Measurements from ENCODE around the gene TNFAIP2. TPM values are rescaled to one million over a fixed set of nuclear protein-coding genes. Genes with fewer than 3 reads are reported as not detected.

Gene TNFAIP2
- total and polyA plus RNA-seq, 2 donors (not counting 3 experiments of a cell fraction or from before 2014, with no cell fraction given) = 31.6 to 42.7 TPM

DNA sequence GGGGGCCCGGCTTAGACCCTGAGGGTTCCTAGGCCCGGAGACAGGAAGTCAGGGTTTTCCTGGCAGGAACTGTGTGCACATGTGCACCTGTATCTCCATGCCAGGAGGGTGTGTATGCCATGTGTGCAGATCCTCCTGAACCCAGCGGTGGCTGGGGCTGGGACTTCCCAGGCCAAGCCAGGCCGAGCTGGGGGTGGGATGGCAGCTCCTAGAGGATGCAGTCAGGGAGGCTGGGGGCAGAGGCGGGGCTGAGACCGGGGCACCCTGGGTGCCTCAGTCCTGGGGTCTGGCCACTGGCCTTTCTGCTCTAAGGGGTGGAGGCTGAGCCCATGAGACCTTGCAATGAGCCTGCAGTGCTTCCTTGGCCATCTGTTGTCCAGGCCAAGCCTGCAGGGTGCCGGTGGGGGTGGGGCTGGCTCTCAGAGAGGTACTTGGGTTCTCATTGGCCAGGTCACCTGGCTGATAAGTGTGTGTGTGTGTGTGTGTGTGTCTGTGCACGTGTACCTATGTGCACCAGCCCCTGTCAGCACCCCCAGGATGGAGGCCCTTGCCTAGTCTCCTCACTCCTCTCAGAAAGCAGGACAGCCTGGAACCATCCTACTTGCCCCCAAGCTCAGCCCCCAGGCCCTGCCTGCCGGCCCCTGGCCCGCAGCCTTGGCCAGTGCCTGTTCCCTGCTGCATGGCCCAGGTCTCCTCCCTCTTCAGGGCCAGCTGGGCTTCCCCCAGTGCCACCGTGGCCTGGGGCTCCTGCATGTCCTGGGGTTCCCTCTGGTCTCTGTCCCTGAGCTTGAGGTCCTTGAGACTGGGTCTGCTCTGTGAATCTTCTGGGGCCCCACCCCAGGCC lies 10.6 kb upstream of the TNFAIP2 start:
- Histone ChIP-seq H4K20me1 (replicated peaks; ENCODE audit: control insufficient read depth, extremely low read depth, insufficient read depth, low read length) (no peaks in the 10 kb centered on the region), H3K9me1 (replicated peaks; ENCODE audit: control insufficient read depth, extremely low read depth, insufficient read depth, low read length) (no peaks in the 10 kb centered on the region), H3K36me3 (ENCODE audit: control insufficient read depth in 2 of 2, extremely low read depth in 1 of 2, insufficient read depth in 2 of 2, low read length in 2 of 2) (no peaks in the 10 kb centered on the region), H3K79me2 (ENCODE audit: control insufficient read depth, insufficient read depth, low read length) (no peaks in the 10 kb centered on the region), H3K4me2 (ENCODE audit: insufficient read depth, low read length) (no peak overlapping the region), H3K27ac (ENCODE audit: insufficient read depth, low read depth, low read length) (no peak overlapping the region), H3K27me3 (ENCODE audit: control insufficient read depth in 2 of 2, insufficient read depth in 2 of 2, low read length in 2 of 2) (no peaks in the 10 kb centered on the region), H3K4me1 (ENCODE audit: control insufficient read depth, extremely low read depth, insufficient read depth, low read length) (peaks cover 6% of the 10 kb centered on the region), H3K9ac (replicated peaks; ENCODE audit: extremely low read depth, insufficient read depth, low read length) (no peak overlapping the region), H3K4me3 (replicated peaks in 1 of 3; ENCODE audit: insufficient read depth in 1 of 3, low read depth in 1 of 3, low read length in 3 of 3) (no peak overlapping the region), H2AFZ (ENCODE audit: low read depth, low read length) (no peak overlapping the region), H3K9me3 (replicated peaks; ENCODE audit: control insufficient read depth, insufficient read depth, low read length) (no peaks in the 10 kb centered on the region)
- dilution Hi-C loops (cut with MboI; ENCODE audit: extremely low pct_ligation_motif_present, low sequenced_read_pairs) = no loop called here
- no peak for TF ChIP-seq MYC (IDR thresholded peaks at IDR 0.05; ENCODE audit: low read depth, low read length)
- TF ChIP-seq EZH2 (IDR thresholded peaks at IDR 0.05; ENCODE audit: borderline replicate concordance, low read depth, low read length, severe bottlenecking) = no peak
- no peak for TF ChIP-seq POLR2A (IDR thresholded peaks at IDR 0.05; ENCODE audit: low read depth, low read length)
- TF ChIP-seq FOS (IDR thresholded peaks at IDR 0.05; ENCODE audit: borderline replicate concordance, insufficient read depth, low read length) = no peak
- TF ChIP-seq, protein P1, sequence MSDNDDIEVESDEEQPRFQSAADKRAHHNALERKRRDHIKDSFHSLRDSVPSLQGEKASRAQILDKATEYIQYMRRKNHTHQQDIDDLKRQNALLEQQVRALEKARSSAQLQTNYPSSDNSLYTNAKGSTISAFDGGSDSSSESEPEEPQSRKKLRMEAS (IDR thresholded peaks at IDR 0.05; ENCODE audit: insufficient read depth, insufficient read length) = no peak
- no peak for TF ChIP-seq JUN (IDR thresholded peaks at IDR 0.05; ENCODE audit: borderline replicate concordance, insufficient read depth, insufficient read length, low read depth)
- POLR2A ChIA-PET = no interaction called here
- intact Hi-C loops (cut with micrococcal nuclease) = no loop called here
- no TSS peak for BruUV-seq (replicated peaks)
- no peak for FAIRE-seq
- CTCF ChIA-PET = interaction anchor here (1.0 to 1.9 kb wide), 2 partner anchors 8 to 14 kb away, joined by 4 read pairs; no protein-coding TSS in a partner anchor
- no peak for DNase-seq (ENCODE audit: low read depth, low spot score)

DNA sequence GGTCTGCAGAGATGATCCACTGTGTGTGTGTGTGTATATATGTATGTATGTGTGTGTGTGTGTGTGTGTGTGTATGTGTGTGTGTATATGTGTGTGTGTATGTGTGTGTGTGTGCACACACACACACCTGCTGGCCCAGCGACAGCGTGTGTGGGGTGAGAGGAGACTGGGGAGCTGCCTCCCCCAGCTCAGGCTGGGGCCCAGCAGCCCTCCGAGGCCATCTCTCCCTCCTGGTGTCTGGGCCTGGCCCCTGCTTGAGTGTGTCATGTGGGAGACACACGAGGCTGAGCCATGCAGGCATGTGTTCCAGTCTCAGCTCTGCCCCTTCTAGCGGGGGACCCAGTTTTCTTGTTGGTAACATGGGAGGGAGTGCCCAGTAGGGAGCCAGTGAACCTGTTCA lies 10.0 kb upstream of the TNFAIP2 start:
- Histone ChIP-seq H4K20me1 (replicated peaks; ENCODE audit: control insufficient read depth, extremely low read depth, insufficient read depth, low read length) (no peaks in the 10 kb centered on the region), H3K9ac (replicated peaks; ENCODE audit: extremely low read depth, insufficient read depth, low read length) (no peak overlapping the region), H3K79me2 (ENCODE audit: control insufficient read depth, insufficient read depth, low read length) (no peaks in the 10 kb centered on the region), H3K9me1 (replicated peaks; ENCODE audit: control insufficient read depth, extremely low read depth, insufficient read depth, low read length) (no peaks in the 10 kb centered on the region), H3K36me3 (ENCODE audit: control insufficient read depth in 2 of 2, extremely low read depth in 1 of 2, insufficient read depth in 2 of 2, low read length in 2 of 2) (no peaks in the 10 kb centered on the region), H3K9me3 (replicated peaks; ENCODE audit: control insufficient read depth, insufficient read depth, low read length) (no peaks in the 10 kb centered on the region), H3K4me3 (replicated peaks in 1 of 3; ENCODE audit: insufficient read depth in 1 of 3, low read depth in 1 of 3, low read length in 3 of 3) (no peak overlapping the region), H3K27me3 (ENCODE audit: control insufficient read depth in 2 of 2, insufficient read depth in 2 of 2, low read length in 2 of 2) (no peaks in the 10 kb centered on the region), H3K4me1 (ENCODE audit: control insufficient read depth, extremely low read depth, insufficient read depth, low read length) (peaks cover 9% of the 10 kb centered on the region), H3K27ac (ENCODE audit: insufficient read depth, low read depth, low read length) (no peak overlapping the region), H3K4me2 (ENCODE audit: insufficient read depth, low read length) (no peak overlapping the region), H2AFZ (ENCODE audit: low read depth, low read length) (no peak overlapping the region)
- ChIA-PET CTCF (interaction anchor here (1.0 to 1.9 kb wide), 2 partner anchors 9 to 13 kb away, joined by 4 read pairs; no protein-coding TSS in a partner anchor), POLR2A (no interaction called here)
- intact Hi-C loops (cut with micrococcal nuclease) (no loop called here), dilution Hi-C loops (cut with MboI; ENCODE audit: extremely low pct_ligation_motif_present, low sequenced_read_pairs) (no loop called here)
- TF ChIP-seq FOS (IDR thresholded peaks at IDR 0.05; ENCODE audit: borderline replicate concordance, insufficient read depth, low read length) (no peak), JUN (IDR thresholded peaks at IDR 0.05; ENCODE audit: borderline replicate concordance, insufficient read depth, insufficient read length, low read depth) (no peak)
- BruUV-seq (replicated peaks) = no TSS peak
- no peak for DNase-seq (ENCODE audit: low read depth, low spot score)
- FAIRE-seq = no peak
